Activated CD8-positive, alpha-beta memory T cell treated with anti-CD3 and anti-CD28 coated beads, Interleukin-2, amount 50 U/mL, for 4 hours (primary cell): Measurements from ENCODE around the gene HOXA1.

Source experiments
- DNase-seq: peaks from one replicate; pipeline ENCODE4 v3.0.0-alpha.2; 2020

Gene HOXA1

DNA sequence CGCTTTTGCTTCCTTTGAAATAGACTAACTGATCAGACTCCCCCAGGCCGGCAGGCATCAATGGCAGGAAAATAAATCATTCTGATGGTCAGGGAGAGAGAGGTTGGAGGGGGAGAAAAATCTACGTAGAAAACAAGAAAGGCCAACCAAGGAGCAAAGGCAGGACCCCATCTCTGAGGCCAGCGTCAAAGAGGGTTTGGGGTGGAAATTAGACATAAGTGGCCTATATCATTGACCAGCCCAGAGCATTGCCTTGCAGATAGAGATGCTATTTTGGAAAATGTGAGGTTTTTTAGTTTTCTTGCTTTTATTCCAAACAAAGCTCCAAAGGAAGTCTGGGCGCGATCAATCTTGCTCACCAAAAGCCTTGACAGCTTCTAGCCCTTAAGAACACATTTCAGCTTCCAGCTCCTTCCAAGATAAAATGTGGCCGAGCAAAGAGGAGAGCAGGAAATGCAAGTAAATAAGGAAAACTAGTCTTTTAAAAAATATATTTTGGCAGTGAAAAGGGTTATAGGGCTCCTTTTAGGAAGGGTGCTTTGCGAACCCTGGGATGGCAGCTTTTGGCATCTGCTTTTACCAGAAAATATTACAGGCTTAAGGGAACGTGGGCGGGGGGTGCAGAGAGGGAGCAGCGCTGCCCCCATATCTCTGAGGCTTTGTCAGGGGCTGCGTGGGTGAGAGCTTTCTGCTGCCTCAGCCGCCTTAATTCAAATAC lies 8.7 kb upstream of the HOXA1 start:
- DNase-seq: no peak

DNA sequence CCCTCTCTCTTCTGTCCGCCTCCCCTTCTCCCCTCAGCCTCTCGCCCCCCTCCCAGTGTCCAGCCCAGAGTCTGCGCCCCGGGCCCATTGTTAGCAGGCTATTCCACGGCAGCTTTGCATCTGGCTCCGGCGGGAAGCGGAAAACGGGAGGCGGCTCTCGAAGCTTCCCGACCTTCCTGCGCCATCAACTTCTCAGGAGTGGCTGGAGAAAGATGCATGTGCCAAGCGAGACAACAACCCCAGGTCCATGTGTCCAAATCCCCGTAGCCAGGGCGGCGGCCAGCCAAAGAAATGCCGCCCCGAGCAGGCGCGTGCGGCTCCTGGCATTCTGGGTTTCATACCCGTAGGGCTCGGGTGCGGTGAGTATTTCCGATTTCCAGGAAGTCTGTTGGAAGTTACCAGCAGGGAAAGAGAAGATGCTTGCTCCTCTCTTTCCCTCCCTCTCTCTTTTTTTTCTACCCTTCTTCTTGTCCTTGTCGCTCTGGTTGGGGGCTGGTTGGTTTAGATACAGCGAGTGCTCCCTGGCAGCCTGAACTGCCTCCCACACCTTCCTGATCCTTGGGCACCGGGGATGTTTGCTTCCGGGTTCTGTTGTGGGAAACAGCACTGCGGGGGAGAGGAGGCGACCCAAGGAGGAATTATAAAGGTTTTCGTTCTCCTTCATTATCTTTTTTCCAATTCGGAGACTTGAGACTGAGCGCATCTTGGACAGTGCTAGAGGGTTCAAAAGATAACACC lies 7.9 kb upstream of the HOXA1 start:
- no peak for DNase-seq

DNA sequence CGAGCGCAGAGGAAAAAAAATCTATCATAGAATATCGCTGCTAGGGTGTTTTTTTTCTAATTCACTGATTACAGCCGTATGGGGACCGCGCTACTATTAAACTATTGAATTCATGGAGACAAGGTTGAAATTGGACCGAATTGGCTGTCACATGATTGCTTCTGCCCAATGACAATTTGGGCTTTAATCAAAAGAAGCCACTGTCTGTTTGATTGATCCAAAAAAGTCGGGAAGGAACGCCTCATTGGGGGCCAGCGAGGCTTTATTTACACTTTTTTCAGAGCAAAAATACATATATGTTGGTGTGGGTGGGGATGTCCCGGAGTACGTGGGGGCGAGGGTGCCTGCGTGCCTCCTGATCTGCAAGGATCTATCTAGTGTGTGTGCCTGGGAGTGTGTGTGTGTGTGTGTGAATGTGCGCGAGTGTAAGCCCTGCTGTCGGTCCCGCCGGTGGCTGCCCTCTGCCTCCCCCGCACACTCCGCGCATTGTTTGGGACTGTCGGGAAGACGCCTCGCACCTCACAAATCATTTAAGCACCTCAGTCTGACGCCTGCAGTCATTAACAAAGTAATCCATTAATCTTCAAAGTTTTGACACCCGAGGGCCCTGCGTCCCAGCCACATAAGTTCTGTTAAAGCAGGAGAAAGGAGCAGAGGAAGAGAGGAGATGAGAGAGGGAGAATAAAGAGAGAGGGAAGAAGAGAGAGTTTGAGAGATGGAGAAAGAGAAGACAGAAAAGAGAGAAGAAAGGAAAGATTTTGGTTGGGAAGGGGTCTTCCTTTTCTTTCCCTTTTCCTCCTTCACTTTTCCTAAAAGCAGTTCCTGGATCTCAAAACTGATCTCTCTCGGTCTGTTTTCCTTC lies 7.0 kb upstream of the HOXA1 start, which contains the start of gene HOXA2:
Gene HOXA2, minus strand, starts transcription at position 103 of the 862 bp plus-strand sequence. CDS start 183 bp downstream, outside the sequence.
- DNase-seq: no peak

DNA sequence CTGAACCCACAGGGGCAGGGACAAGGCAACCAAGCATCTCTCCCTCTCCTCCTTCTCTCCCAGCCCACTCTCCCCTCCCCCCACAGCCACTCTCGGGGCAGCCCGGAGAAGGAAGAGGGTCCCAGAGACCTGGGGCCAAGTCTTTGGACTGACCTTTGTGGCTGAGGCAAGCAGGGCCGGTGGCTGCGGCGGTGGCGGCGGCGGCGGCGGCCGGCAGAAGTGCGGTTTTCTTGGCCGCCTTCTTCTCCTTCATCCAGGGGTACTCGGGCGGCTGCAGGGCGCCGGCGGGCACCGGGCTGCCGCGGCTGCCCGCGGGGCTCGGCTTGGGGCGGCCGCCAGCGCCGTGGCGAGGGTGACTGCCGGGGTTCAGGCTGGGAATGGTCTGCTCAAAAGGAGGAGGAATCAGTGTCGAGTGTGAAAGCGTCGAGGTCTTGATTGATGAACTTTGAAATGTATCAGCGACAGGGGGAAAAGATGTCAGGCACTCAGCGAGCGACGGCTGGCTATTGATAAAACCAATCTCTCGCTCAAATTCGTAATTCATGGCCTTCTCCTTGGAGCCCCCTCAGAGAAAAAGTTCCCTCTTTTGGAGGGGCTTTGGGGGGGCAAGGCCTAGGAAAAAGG lies 6.3 kb upstream of the HOXA1 start:
- DNase-seq: no peak

DNA sequence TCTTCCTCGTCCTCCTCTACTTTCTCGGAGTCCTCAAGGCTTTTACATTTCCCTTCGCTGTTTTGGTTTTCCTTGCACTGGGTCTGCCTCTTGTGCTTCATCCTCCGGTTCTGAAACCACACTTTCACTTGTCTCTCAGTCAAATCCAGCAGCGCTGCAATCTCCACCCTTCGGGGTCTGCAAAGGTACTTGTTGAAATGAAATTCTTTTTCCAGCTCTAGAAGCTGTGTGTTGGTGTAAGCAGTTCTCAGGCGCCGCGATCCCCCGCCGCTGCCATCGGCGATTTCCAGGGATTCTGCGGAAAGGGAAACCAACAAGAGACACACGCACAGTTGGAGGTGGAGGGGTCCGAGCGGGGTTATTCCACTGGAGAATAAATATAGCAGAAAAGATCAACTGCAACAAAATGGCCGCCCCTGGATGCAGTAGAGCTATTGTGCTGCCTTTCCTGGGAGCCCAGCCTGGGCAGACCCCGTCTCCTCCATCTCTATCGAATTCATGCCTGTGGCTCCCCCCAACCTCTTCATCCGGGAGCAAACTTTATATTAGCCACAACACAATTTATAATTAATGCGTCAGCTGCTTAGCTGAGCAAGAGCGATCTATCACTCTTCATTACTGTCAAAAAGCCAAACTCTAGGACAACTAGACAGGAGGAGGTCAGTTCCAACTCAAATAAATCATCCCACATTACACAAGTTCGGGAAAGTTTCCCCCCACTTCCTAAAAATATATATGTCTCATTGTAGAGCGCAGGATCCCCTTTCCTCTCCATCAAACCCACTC lies 5.6 kb upstream of the HOXA1 start:
- DNase-seq: no peak

DNA sequence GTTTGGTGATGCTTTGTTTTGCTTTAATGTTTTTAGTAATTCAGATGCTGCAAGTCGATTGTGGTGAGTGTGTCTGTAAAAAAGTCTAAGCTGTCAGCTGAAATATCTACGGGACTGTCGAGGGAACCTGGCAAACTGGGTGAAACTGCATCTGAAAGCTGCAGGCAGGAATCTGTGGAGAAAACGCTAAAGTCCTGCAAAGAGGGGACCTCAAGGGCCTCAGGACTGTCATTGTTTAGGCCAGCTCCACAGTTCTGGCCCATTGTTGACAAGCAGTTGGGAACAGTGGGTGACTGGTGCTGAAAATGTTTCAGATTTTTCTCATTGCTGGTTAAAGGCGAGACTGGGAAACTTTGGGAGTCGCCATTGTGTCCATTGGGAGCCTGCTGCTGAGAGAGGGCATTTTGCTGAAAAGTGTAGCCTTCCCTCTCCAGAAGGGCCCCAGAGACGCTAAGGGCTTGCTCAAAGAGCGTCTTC lies 4.9 kb upstream of the HOXA1 start:
- DNase-seq: no peak

DNA sequence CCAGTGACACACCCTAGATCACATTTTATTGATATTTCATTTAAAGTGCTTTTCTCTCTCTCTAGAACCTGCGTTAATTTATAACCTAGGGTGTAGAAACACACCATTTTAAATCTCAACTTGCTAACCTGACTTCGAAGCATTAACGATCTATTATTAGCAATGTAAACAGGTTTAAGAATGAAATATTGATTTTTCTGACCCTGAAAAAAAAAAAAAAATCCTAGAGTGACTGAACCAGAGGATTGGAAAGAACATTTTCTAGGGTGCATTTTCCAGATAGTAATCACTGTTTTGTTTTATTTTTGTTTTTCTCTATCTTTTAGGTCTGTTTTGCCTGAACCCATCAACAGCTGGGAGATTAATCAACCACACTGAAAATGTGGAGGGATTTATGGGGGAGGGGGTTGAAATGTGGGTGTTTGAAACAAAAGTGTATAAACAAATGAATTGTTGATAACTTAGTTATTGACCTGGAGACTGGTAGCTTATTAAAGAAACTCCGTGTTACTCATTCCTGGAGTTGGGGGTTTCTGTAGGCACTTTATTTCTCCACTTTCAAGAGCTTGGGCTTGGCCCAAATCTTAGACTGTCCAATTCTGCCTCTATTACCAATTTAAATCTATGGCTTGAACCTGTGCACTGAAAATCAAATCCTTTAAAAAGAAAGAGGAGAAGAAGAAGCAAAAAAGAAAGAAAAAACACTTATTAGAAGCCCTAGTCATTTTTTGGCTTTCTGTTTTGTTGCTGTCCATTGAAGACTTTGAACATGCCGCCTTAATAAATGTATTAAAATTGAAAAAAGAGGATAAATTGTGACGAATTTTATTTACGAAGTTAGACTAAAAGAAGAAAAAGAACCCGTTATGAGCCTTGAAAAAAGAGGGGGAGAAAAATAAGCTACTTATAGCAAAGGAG lies 3.9 kb upstream of the HOXA1 start:
- no peak for DNase-seq

DNA sequence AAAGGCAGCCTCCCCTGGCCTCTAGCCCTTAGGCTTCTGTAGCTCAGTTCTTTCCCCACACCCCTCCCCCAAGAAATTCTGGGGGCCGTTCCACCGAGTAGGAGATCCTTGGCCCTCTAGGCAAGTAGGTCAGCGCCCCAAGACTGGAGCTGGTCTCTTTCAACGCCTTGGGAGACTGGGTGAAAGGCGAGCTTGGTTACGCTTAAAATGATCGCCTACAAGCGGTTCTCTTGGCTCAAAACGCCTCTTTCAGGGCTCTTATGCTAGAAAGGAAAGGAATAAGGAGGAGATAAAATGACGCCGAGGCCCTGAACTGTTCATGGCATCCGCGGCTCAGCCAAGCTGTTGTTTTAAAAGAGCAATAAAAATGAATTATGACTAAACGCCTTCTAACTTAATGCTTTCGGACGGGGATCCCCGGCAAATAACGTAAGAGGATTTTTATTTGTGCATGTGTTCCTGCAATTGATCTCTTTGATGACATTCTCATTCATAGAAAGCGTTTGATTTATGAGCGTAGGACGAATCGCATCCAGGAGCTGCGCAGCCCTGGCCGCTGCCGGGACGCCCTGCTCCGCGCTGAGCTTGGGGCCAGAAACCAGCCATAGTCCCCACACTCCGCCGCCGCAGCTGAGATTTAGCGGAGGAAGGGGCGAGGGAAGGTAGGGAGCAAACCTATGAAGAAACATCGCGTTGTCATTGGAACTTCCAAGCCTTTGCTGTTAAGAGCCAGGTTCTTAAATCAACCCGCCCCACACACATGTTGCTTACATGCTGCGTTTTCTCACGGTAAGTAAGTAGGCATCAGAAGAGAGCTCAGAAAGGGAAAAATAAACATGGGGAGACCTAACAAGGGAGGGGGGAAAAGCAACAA lies 3.0 kb upstream of the HOXA1 start:
- DNase-seq: no peak

DNA sequence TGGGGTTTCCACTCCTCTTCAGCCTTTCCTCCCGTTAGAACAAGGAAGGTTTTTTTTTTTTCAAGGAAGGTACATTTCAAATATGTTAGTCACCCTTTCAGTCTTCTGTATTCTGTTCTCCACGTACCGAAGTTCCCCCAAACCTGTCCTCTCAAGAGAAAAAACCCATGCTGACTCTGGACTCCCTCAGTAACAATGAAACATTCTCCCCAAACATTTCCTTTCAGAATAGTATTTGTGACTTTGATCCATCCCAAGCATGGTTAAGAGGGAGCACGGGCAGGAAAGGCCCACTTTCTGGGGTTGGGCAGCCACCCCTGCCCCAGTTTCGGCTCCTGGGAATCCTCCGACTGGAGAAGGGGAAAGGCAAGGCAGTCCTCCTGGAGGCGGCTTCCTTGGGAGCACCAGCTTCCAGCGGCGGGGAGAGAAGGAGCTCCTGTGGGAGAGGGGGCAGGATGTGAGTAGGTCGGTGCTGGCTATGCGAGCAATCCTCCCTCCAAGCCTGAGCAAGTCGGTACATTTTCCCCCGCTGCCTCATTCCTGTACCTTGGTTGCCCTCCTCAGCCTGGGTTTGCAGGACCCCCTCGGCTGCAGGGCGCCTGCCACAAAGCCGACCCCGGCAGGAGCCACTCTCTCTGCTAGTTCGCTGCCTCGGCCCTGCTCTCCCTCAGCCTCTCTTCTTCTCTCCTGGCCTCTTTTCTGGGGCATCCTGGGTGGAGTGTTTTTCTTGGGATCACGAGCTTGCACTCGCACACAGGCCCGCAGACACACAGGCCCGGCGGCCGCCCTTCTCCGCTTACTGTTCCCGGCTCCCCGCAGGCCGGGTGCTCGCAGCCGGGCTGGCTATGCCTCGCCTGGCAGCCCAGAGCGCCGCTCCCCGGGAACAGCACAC lies 2.1 kb upstream of the HOXA1 start:
- DNase-seq: no peak

DNA sequence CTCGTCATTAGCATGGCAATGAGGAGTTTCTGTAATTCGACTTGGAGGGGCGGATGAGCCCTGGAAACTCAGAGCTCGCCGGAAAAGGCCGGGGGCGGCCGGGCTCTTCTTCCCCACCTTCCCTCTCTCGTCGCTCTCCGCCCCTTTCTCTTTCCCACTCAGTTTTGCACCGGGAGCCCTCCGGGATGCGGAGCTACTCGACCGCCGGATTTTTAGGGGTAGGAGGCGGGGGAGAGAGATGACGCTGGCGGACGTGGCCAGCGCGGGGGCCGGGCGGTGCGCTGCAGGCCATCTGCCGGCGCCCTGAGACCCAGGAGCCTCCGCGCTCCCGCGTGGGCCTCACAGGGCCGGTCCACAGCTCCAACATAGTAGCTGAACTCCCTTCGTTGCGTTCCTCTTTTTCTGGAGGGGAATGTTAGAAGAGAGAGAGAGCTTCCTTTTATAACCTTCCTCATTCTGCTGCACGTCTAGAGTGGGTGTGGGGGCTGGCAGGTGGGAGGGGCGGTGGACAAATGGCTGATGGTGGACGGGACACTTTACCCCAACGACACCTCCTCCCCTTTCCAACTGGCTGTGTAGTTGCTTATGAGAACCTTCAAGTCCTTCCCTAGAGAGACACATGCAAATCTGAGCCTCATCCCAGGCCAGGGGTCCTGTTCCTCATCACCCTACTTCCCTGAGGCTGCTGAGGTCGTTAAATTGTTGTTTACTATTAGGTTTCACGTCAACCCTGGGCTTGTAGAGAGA lies 1.1 kb upstream of the HOXA1 start:
- DNase-seq: no peak

DNA sequence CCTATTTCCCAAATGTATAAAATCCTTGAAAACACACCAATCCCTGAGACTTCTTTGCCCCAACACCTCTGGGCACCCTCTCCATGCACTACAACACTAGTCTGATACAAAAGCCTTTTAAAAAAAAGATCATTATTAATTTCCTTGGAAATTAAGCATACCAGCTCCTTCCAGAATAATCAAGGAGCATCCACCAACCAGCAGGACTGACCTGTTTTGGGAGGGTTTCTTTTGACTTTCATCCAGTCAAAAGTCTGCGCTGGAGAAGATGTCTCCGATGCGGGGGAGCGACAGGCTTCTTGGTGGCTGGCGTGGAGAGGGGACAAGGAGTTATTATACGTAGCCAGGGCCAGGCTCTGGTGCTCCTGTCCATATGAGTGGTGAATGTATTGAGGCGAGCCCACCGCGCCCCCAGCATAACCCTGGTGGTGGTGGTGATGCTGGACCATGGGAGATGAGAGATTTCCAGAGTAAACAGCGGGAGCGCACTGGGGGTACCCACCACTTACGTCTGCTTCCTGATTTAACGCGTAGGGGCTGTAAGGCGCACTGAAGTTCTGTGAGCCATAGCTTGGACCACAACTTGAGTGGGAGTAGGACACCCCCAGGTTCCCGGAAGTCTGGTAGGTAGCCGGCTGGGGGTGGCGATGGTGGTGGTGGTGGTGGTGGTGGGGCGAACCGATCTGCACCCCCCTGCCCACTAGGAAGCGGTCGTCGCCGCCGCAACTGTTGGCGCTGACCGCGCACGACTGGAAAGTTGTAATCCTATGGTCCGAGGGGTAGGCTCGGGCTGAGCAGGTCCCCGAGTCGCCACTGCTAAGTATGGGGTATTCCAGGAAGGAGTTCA lies 527 bp downstream of the HOXA1 start:
- DNase-seq: no peak

DNA sequence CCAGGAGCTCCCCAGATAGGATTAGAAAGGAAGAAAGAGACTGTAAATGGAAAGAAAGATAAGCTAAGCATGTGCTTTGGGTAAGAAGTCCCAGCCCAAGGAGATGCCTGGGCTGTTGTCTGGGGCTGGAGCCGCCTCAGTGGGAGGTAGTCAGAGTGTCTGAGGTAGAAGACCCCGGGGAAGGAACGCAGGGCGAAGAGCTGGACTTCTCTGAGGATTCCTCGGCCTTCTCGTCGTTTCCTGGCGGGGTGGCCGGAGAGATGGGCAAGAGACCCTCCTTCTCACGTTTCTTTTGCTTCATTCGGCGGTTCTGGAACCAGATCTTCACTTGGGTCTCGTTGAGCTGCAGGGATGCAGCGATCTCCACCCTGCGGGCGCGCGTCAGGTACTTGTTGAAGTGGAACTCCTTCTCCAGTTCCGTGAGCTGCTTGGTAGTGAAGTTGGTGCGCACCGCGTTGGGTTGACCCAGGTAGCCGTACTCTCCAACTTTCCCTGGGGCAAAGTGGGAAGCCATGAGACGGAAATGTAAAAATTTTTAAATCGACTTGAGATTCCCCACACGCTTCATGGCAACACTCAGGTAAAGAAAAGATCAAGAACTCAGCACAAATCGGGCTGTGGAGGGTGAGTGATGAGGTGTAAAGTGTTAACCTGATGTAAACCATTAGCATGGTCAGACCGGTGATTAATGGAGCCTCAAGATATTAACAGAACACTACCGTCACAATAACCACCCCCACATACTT lies 1.3 kb downstream of the HOXA1 start:
- no peak for DNase-seq

DNA sequence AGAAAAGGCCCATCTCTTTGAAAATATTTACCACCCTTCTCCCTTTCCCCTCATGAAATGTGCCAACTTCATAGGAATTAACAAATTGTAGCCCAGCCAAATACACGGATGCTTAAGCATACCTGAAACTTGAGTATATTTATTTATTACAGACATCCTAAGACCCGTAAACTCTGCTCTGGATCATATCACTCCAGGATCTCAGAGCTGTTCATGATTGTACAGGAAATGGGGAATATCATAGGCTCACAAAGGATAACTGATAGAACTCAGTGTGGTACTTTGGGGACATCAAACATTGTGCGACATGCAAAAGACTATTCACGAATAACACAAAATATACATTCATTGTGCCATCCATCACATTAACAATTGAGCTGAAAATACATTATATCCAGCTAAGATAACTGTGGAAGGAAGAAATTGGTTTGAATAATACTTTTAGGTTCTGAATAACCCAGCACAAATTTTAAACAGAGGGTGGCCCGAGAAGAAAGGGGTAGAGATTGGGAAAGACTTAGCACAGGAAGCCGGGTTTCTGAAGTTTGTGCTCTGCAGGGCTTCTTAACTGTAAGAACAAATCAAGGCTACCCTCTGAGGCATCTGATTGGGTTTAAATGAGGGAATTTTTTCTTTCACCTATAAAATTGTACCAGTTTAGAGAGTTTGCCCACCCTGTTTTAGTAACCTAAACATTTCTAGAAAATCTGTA lies 2.5 kb downstream of the HOXA1 start:
- no peak for DNase-seq

DNA sequence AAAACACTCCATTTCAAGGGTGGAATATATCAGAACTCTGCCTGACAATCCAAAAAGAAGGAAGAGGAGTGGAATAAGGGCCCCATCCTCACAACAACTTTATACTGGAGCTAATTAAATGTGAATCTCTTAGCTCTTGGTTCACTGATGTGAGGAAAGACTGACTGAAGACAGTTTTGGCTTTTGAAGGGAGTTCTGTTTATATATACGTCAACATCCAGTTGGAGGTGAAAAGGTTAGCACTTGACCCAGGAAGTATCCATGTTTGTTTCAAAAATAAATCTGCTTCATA lies 3.0 kb downstream of the HOXA1 start:
- no peak for DNase-seq

DNA sequence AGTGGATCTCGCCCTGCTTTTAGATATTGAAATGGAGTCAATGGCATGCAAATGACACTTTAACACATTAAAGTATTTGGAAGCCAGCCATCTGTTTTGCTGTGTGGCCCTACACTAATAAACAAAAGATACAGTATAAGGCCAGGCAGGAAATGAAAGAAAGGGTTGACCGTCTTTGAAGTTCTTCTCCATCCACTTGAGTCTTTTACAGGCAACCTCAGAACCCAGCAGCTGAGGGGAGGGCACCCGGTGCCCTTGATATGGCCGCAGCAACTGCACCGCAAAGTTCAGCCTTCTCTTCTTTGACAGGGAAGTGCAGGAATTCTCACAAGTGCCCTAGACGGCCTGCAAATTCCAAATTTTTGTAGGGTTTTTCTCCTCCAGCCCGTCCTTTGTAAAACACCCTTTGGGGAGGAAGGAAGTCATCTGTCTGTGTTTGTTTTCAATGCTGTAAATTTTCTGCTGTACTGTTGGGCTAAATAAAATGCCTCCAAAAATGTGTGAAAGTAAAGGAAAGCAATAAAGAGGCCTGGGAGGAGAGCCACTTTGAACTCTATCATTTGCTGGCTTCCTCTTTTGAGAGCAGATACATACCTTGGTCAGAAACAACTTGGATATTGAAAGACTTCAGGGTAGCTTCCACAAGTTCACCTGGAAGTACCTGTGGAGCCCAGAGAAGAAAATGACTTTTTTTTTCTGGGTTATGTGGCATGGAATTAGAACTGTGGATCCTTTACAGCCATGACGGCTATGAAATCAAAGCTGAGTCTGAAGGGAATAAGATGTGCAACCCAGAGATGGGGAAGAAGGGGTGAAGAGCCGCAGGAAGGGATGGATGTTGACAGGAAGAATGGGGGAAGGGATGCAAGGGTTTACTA lies 3.6 kb downstream of the HOXA1 start:
- no peak for DNase-seq
